SU-DHL-6 (cell line): Measurements from ENCODE around the gene PKM.

Experiments used
- CTCF ChIP-seq: fragments of 200-600 bp; sonication (generic); IDR thresholded peaks from one replicate; pipeline ENCODE4 v1.5.1; 2017; ENCODE audit warnings: antibody characterized with exemption, mild to moderate bottlenecking, low read length, moderate library complexity; ENCODE audit not compliant: insufficient read depth, poor library complexity, severe bottlenecking
- EZH2phosphoT487 ChIP-seq: fragments of 200-600 bp; sonication (generic), shearing (Covaris generic); conservative IDR thresholded peaks from 2 replicates; pipeline ENCODE4 v1.6.1; 2018; ENCODE audit warnings: mild to moderate bottlenecking, antibody characterized with exemption, low read length, moderate library complexity, mixed read lengths

DNA sequence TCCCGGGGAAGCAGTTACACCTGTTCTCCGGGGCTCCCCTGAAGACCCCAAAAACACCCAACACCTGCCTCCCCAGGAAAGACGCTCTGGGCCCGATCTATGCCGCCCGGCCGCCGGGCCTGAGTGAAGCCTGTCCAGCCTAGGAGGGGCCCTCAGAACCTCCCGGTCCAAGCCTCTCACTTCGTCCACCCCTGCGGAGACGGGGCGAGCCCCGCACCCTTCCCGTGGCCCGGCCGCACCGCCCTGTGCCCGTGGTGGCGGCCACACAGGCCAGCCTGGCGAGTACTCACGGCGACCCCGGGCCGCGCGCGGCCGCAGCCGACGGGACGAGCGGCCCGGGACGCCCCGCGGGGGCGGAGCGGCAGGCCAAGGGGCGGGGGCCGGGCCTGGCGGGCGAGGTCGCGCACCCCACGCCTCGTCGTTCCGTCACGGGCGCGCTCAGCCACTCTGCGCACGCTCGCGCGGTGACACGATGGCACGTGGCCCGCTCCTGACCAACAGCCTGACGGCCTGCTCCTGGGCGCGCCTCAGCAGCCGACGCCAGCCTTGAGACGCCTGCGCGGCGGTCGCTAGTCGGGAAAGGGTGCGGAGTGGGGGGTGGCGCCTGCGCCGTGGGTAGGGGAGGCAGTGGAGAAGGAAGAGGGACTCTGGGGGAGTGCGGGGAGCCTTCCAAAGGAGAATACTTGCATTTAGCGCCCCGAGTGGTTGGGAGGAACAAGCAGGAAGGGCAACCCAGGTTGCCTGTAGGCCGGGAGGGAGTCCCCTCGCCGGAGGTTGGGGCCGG, 41.4 kb upstream of the PKM start, which contains the start of gene PARP6:
- TF ChIP-seq EZH2phosphoT487 (no peak), CTCF (peak; percentile 44)
